KOPT-K1 (cell line): Measurements from ENCODE around the gene KCNK7.

ENCODE experiments used
- H3K27ac ChIP-seq: fragments of 200-600 bp; sonication (generic); 2 replicates; pipeline ENCODE4 v1.5.1; 2016; ENCODE audit warnings: antibody characterized with exemption, mild to moderate bottlenecking, low read depth, low read length; ENCODE audit not compliant: poor library complexity, severe bottlenecking
- H3K36me3 ChIP-seq: fragments of 200-600 bp; sonication (generic); 2 replicates; pipeline ENCODE4 v1.5.1; 2017; ENCODE audit warnings: antibody characterized with exemption, mild to moderate bottlenecking, low read length, moderate library complexity; ENCODE audit not compliant: insufficient read depth
- H3K9me3 ChIP-seq: fragments of 200-600 bp; sonication (generic); 2 replicates; pipeline ENCODE4 v1.5.1; 2017; ENCODE audit warnings: antibody characterized with exemption, low read length, mild to moderate bottlenecking; ENCODE audit not compliant: insufficient read depth, poor library complexity, severe bottlenecking

The KCNK7 gene

DNA sequence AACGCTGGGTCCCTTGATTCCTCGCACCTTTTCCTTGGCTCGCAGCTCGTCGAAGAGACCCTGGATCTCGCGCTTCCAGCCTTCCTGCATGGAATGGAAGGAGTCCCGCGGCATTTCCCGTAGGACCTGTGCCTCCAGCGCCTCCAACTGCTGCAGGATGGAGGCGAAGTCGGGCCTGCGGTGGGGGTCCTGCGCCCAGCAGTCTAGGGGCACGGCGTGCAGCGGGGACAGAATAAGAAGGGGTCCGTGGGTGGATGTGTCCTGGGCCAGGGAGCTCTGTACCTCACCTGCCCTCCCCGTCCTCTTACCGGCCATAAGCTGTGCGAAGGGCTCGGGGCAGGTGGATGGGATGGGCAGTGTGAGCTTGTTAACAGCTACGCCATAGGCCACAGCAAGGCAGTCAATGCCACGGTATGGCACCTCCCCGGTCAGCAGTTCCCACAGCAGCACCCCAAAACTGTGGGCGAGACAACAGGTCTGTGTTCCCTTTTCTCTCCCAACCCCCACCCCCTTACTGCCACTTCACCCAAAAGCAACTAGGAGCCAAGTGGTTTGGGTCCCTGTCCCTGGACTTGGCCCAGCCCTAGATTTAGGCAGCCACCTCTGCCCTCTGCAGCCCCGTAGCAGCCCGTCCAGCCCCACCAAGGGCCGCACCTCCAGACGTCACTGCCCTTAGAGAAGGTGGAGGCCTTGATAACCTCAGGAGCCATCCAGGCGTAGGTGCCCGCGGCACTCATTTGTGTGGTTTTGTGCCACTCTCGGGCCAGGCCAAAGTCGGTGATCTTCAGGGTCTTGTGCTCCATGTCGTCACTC lies 12.2 kb upstream of the KCNK7 start:
- Histone ChIP-seq H3K9me3 (no peaks in the 10 kb centered on the region), H3K27ac (no peak overlapping the region), H3K36me3 (peaks cover 99% of the 10 kb centered on the region)

DNA sequence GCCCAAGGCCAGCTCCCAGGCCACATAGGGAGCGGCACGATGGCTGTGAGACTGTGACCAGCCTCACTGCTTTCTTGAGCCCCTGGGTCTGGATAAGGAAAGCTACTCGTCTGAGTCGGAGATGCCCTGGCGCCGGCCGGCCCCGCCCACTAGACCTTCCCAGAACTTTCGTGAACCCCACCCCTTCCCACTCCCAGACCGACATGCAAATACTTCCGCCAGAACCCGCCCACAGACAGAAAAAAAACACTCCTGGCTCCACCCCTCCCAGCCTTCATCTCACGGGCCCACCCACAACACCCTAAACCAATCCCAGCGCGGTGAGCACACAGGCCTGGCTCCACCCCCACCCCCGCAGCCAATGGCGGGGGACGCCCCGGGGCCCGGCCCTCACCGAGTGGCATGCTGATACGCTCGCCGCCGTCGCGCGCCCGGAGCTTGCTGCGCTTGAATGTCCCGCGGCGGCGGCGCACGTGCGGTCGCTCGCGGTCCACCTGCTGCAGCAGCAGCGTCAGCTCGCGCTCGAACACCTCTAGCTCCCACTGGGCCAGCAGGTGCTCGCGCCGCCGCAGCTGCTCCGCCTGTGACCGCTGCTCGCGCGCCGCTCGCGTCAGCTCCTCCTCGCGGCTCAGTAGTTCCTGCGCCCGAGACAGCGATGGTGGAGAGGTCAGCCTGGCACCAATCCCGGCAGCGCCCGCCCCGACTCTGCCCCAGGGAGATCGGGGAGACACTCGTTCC lies 11.4 kb upstream of the KCNK7 start:
- H3K27ac ChIP-seq: no peak overlapping the region

DNA sequence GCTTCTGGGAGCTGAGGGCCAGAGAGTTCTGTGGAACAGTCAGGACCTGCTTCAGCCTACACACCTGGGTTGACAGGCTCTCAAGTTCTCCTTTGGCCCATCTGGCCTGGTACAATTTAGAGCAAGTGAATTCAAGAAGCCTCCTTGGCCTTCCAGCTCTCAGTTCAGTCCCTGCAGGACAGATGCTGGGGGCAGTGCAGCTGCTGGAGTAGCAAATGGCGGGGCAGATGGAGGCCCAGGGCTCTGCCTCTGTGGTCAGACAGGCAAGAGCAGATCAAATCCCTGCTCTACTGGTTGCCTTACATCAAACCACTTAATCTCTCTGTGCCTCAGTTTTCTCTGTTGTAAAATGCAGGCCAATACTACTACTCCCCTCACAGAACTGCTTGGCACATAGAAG lies 8.7 kb upstream of the KCNK7 start:
- peaks cover 73% of the 10 kb centered on the region for H3K36me3 ChIP-seq
- H3K27ac ChIP-seq: no peak overlapping the region
- H3K9me3 ChIP-seq: no peaks in the 10 kb centered on the region

More for the DNA sequence above, 11.4 kb upstream of the KCNK7 start:
- Histone ChIP-seq H3K9me3 (no peaks in the 10 kb centered on the region), H3K36me3 (peaks cover 93% of the 10 kb centered on the region)

DNA sequence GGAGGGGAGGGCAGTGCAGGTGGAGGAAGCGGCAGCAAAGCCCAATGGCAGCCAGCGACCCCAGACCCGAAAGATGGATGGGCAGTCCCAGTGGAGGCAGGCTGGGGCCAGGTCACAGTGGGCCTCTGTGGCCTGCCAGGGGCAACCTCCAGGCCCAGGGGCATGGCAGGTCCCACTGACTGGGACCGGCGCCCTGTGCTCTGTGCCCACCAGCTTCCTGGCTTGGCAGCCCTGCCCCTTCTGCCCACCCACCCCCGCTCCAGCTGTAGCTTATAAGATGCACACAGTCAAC lies 4.3 kb upstream of the KCNK7 start:
- Histone ChIP-seq H3K27ac (no peak overlapping the region), H3K36me3 (peaks cover 50% of the 10 kb centered on the region), H3K9me3 (no peaks in the 10 kb centered on the region)

DNA sequence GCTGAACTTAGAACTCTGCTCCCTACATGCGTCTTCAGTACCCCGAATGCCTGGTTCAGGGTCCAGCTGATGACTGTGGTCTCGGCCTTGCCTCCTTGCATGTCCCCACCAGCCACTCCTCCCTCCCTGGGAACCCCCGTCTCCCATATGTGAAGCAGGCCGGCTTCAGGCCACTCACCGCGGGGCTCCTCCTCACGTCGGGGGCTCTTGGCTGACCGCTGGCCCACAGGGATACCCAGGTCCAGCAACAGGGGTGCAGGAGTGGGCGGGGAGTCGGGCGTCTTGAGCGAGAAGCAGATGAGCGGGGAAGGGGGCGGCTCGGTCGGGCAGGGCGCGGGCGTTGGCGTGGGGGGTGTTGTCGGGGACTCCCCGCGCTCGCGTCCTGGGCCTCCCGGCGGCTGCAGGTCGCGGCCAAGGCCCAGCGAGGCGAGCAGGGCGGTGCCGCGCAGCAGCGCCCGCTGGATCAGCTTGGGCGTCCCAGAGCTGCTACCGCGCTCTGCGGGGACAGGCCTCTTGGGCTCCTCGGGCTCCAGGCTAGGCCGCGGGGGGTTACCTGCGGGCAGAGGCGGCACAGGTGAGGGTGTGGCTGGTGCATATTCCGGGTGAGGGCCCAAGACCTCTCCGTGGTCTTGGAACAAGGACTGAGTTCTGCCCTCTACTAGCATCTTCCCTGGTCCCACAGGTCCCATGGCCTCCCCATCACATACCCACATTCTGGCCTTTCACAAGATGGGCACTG lies 3.8 kb upstream of the KCNK7 start:
- Histone ChIP-seq H3K27ac (no peak overlapping the region), H3K9me3 (no peaks in the 10 kb centered on the region), H3K36me3 (peaks cover 45% of the 10 kb centered on the region)

DNA sequence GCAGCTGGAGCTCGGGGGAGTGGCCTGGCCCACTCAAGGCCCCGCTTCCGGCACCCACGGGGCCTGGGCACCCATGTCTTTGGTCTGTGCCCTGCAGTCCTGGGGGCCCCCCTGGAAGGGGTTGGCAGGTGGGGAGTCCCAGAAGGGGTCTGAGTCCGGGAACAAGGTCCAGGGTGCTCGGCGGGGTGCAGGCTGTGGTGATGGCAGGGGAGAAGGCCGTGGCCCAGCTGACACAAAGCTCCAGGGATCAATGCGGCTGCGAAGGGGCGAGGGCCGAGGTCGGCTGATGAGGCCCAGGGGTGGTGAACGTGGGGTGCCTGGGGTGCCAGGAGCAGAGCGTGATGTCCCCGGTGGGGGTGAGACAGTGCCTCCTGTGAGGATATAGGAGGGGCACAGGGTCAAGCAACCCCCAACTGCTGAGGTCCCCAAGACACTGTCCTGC lies 2.7 kb upstream of the KCNK7 start:
- H3K36me3 ChIP-seq: peaks cover 40% of the 10 kb centered on the region
- no peak overlapping the region for H3K27ac ChIP-seq
- H3K9me3 ChIP-seq: no peaks in the 10 kb centered on the region

DNA sequence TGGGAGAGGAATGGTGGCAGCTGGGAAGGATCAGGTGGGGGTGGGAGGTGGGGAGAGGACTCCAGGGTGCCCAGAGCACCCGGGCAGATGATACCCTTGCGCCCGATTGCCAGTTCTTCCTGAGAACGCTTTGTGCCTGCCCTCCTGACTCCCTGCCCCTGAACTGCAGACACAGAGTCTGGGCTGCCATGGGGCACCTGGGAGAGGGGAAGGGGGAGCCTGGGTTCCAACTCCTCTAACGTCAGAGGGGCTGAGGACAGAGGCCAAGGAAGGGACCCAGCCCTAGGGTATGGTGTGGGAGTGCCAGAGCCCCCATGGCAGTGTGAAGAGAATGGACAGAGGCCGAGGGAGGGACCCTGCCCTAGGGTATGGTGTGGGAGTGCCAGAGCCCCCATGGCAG lies 920 bp upstream of the KCNK7 start:
- no peaks in the 10 kb centered on the region for H3K9me3 ChIP-seq
- H3K27ac ChIP-seq: no peak overlapping the region
- peaks cover 48% of the 10 kb centered on the region for H3K36me3 ChIP-seq

DNA sequence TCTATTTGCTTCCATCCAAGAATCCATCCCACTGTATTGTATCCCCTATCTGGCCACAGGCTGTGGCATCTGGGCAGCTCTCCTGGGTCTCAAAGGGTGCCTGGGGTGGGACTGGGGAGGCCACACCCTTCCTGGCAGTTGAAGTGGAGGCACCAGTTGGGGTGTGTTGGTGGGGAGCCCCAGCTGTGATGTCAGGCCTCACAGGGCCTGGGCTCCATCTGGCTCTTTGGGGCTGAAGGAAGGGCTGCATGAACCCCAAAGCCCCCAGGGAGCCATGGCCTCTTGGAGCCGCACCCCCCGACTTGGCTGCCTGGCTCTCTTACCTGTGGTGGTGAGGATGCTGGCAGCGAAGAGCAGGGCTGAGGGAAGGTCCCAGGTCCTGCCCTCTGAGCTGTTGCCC lies 469 bp downstream of the KCNK7 start:
- Histone ChIP-seq H3K27ac (no peak overlapping the region), H3K9me3 (no peaks in the 10 kb centered on the region), H3K36me3 (peaks cover 61% of the 10 kb centered on the region)

DNA sequence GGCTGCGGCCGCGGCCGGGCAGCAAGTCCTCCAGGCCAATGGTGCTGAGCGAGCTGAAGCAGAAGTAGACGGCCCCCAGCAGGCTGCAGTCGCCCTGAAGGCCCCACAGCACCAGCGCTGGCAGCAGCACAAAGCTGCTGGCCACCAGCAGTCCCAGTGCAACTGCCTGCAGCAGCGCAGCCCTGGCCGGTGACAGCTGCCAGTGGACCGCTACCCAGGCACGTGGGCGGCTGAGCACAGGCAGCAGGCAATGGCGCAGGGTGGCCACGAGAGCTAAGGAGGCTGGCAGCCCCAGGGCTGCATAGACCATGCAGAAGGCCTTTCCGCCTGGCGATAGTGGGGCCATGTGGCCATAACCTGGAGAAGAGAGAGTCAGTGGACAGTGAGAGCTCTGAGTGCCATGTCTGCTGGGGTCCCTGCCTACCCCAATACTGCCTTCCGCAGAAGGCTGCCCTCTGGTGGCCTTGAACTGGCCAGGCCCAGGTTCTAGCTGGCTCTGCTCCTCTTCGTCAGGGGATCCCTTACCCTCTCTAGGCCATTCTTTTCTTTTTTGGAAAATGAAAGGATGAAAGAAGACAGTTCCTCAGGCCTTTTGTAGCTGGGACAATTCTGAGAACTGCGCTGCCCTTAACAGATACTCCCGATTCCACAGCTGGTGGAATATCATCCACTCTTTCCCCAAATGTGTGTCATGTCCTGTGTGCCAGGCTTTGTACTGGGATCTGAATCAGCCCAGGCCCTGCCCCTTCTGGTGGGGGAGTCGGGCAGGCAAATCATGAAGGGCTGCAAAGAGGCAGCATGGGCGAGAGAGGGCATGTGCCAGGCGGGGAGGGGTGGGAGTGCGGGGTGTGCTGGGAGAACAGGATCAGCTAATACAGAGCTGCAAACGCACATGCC lies 1.8 kb downstream of the KCNK7 start:
- Histone ChIP-seq H3K36me3 (peaks cover 55% of the 10 kb centered on the region), H3K9me3 (no peaks in the 10 kb centered on the region), H3K27ac (no peak overlapping the region)

DNA sequence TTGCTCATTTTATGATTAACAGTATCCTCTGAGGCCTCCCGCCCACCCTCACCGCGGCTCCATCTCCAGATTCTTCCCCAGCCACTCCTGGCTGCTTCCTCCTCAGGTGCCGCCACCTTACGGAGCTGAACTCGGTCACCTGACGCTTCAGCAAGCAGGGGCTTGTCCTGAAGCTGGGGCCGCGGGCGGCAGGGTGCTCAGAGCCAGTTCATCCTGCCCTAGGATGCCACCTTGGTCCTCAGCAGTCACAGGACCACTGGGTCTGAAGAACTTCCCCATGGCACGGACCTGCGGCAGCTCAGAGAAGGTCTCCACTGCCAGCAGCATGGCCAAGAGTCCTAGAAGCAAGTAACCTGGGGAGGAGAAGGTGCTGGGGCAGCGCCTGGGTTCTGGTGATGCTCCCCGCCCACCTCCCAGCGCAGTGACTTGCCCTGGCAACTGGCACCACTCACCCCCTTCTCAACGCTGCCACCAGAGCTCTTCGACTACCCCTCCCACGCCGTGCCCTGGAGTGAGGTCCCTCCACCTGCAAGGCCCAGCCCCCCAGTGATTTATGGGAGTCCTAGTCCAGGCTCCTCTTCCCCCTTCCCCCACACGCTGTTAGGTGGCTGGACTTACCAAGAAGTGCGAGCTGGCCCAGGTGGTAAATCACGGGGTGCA lies 2.6 kb downstream of the KCNK7 start:
- Histone ChIP-seq H3K36me3 (peaks cover 47% of the 10 kb centered on the region), H3K27ac (no peak overlapping the region), H3K9me3 (no peaks in the 10 kb centered on the region)

DNA sequence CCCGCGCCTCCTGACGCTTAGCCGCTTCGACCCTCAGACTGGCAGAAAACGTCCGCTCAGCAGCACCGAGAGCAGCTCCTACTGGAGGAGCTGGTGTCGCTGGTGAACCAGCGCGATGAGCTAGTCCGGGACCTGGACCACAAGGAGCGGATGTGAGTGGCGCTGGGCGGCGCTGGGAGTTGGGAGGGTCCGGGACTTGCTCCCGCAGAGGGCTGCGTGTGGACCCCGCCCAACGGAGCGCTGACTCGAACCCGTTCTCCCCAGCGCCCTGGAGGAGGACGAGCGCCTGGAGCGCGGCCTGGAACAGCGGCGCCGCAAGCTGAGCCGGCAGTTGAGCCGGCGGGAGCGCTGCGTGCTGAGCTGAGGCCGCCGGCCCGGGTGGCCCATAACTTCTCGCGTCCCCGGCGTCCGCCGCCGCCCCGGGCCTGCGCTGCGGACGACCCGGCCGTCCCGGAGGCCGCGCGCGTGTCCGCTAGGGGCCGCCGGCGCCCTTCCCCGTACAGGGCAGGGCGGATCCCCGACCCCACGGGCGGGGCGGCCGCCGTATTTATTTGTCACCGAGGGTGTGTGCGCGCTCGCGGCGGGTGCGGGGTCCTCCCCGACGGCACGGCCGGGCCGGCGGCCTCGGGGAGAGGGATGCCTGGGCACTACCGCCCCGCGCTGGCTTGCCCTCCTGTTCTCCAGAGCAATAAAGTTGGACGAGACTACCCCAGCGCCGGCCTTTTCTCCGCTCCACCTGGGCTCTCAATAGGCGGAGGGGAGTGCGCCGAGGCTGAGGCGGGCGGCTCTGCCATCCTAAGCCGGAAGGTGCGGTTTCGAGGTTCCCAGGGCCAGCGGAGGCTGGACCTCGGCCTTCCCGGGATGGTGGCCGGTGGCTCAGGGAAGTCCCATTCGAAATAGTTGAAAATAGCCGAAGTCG lies 3.4 kb downstream of the KCNK7 start:
- Histone ChIP-seq H3K27ac (no peak overlapping the region), H3K9me3 (no peaks in the 10 kb centered on the region), H3K36me3 (peaks cover 40% of the 10 kb centered on the region)

DNA sequence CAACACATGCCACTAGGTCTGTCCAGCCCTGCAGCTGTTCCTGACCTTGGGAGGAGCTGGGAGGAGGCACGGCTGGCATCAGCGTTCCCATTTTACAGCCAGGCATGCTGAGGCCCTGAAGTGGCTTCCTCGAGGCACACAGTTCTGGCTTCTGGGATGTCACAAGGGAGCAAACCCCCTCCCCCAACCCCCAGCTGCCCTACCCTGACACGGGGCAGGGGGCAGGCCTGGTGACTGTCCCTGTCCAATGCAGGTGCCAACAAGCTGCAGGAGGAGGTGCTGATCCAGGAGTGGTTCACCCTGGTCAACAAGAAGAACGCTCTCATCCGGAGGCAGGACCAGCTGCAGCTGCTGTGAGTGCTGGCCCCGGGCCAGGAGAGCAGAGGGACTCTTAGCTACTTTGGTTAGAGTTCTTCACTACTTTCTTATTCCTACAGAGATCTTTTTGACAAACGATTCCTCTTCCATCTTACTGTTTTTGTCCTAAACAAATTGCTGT lies 5.3 kb downstream of the KCNK7 start:
- Histone ChIP-seq H3K36me3 (peaks cover 56% of the 10 kb centered on the region), H3K27ac (no peak overlapping the region), H3K9me3 (no peaks in the 10 kb centered on the region)

DNA sequence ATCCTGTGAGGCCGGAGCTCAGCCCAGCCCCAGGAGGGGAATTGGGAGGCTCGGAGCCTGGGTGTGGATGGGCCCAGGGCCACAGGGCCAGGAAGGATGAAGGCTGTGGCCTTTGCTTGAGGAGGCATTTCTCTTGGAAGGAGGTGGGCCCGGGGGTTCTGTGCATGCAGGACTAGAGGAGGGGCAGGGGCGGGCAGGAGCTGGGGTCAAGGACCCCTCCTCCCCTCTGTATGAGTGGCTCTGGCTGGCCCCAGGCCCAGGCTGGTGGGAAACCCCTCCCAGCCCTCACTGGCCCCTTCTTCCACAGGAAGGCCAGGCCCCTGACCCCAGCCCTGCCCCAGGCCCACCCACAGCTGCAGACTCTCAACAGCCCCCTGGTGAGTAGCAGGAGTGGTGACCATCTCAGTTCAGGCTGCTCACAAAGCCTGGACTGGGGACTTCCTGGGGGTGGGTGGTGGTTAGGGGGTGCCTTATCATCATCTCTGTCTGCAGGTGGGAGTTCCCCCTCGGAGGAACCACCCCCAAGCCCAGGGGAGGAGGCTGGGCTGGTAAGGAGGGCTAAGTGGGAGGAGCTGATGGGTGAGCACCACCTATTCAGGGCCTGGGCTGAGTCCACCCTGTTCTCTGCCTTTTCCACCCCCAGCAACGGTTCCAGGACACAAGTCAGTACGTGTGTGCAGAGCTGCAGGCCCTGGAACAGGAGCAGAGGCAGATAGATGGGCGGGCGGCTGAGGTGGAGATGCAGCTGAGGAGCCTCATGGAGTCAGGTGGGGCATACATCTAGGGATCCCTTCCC lies 6.0 kb downstream of the KCNK7 start:
- Histone ChIP-seq H3K36me3 (peaks cover 59% of the 10 kb centered on the region), H3K9me3 (no peaks in the 10 kb centered on the region), H3K27ac (peak overlapping the region; percentile 6)
